ENCODE data around the gene COG3. TPM values are rescaled to one million over a fixed set of nuclear protein-coding genes. Genes with fewer than 3 reads are reported as not detected.

COG3 gene
- total RNA-seq, result 12.5 and 25.1 TPM in 2 replicates

GRCh38 chr13:45464687-45465453, at the start of gene COG3:
Gene COG3 (plus strand): TSS chr13:45464939. CDS start chr13:45465037, 98 bp downstream.

GRCh38 chr13:45417790-45418534, 46.8 kb upstream of the COG3 start, which contains the start of gene SLC25A30:
Gene SLC25A30 (minus strand): TSS chr13:45418373. CDS start chr13:45411425, 6,948 bp downstream.

Other genes with a start within 250 kb of the COG3 start
- gene TPT1, start 123.8 kb upstream of the COG3 start, total RNA-seq, result 2,820 and 2,936 TPM in 2 replicates
- gene SLC25A30, start 46.6 kb upstream of the COG3 start, total RNA-seq, result 8.8 and 19.9 TPM in 2 replicates
- gene ERICH6B, start 150.8 kb downstream of the COG3 start, total RNA-seq, result not detected in 2 replicates
- not detected in 2 replicates for gene CBY2, start 237.4 kb downstream of the COG3 start, total RNA-seq

All from pericardium fibroblast (primary cell).